Heart left ventricle (tissue), 13 donors: Measurements from ENCODE around the gene TTLL12.

Experiments
- POLR2A ChIP-seq, 2 donors: fragments of 450-650 bp; IDR thresholded peaks; one replicate each; pipeline ENCODE4 v1.6.1; 2017; ENCODE audit warnings: antibody characterized with exemption in 2 of 2, mild to moderate bottlenecking in 2 of 2, moderate library complexity in 2 of 2
- TF ChIP-seq, protein P1 (sequence below), 12 donors: fragments of 200-600 bp; sonication (generic) in 4 of 12; IDR thresholded peaks; one replicate each; pipeline versions ENCODE4 v1.5.0 to v1.8.0; 2018 to 2022; ENCODE audit warnings: antibody characterized with exemption in 12 of 12, mild to moderate bottlenecking in 5 of 12
- donor health status: ischemic (EF 13 %, LVEDD 7.1; RV severe dilation, severe dysfunction).
- donor health status: DM: no; HTN: yes; CAD: no.
- donor health status: DM: no; HTN: no; CAD: no.
- donor health status: ischemic (EF 25% LVEDD 6.9; RV normal size, moderate dysfunction).
- donor health status: ischemic (EF 25% LVEDD 5.7; RV mildly dilated, moderate dysfunction).
- donor health status: ischemic (EF 35%, LVEDD 5.7; RV mildly dilated, moderate dysfunction).
- donor health status: nonischemic (EF 11% LVEDD 7.7; RV severe dilation, severe dysfunction).
- donor health status: DM: yes; HTN: yes; CAD: no.
- donor health status: PGD.
- donor health status: ischemic (EF 29% LVEDD 5.4; RV normal size, mild dysfunction).
- donor health status: nonischemic (EF 23%, LVEDD 6.1; RV moderate dilation, normal function).

DNA sequence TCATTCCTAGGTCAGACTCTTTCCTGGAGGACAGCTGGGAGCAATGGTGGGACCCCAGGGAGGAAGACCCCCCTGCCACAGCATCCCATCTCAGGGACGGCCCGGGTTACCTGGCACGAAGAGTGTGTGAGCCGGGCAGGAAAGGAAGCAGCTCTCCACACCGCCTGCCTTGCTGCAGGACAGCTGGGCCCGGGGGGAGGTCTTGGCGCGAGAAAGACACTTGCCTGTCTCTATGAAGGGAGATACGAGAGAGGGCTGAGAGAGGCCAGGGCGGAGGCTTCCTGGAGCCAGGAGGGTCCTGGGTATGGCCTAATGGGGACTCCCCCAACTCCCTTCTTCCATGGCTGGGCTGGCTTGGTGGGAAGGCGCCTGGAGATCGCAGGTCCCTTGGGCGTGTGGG, 36.1 kb upstream of the TTLL12 start:
- TF ChIP-seq, protein P1, sequence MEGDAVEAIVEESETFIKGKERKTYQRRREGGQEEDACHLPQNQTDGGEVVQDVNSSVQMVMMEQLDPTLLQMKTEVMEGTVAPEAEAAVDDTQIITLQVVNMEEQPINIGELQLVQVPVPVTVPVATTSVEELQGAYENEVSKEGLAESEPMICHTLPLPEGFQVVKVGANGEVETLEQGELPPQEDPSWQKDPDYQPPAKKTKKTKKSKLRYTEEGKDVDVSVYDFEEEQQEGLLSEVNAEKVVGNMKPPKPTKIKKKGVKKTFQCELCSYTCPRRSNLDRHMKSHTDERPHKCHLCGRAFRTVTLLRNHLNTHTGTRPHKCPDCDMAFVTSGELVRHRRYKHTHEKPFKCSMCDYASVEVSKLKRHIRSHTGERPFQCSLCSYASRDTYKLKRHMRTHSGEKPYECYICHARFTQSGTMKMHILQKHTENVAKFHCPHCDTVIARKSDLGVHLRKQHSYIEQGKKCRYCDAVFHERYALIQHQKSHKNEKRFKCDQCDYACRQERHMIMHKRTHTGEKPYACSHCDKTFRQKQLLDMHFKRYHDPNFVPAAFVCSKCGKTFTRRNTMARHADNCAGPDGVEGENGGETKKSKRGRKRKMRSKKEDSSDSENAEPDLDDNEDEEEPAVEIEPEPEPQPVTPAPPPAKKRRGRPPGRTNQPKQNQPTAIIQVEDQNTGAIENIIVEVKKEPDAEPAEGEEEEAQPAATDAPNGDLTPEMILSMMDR (IDR thresholded peaks at IDR 0.05) = no peak
- TF ChIP-seq POLR2A (IDR thresholded peaks at IDR 0.05) = no peak
